K562 (cell line): ENCODE measurements around the gene ZNRF1. TPM values are rescaled to one million over a fixed set of nuclear protein-coding genes. Genes with fewer than 3 reads are reported as not detected.
A peak's percentile ranks its signal among the peaks of the same experiment; 100 is the strongest.

Experiments
- CCNT2 ChIP-seq: IDR thresholded peaks from 2 replicates; pipeline ENCODE4 v1.6.1; 2011; ENCODE audit warnings: borderline replicate concordance, low read depth, mild to moderate bottlenecking, moderate library complexity, mixed read lengths, low read length; ENCODE audit not compliant: insufficient read length; ENCODE audit errors: extremely low read depth
- FOXP1 ChIP-seq: sonication (generic); formaldehyde crosslinking; IDR thresholded peaks from 2 replicates; pipeline ENCODE4 v1.8.0; 2022; ENCODE audit warnings: mild to moderate bottlenecking, missing genetic modification reagents
- HDAC2 ChIP-seq: fragments of 450-650 bp; IDR thresholded peaks from 2 replicates; pipeline ENCODE4 v1.6.1; 2016; ENCODE audit warnings: mild to moderate bottlenecking
- HMGXB4 ChIP-seq: sonication (generic); formaldehyde crosslinking; IDR thresholded peaks from 2 replicates; pipeline ENCODE4 v1.8.1; 2023; ENCODE audit warnings: mild to moderate bottlenecking, missing genetic modification reagents
- KDM1A ChIP-seq, 2 experiments: fragments of 450-650 bp; IDR thresholded peaks; 2 replicates each; pipeline ENCODE4 v1.6.1; 2016; ENCODE audit warnings: mild to moderate bottlenecking in 2 of 2
- KLF1 ChIP-seq: fragments of 450-650 bp; IDR thresholded peaks from 2 replicates; pipeline ENCODE4 v1.6.1; 2016; ENCODE audit warnings: missing genetic modification characterization, missing compliant biosample characterization
- LEF1 ChIP-seq: fragments of 450-650 bp; IDR thresholded peaks from 2 replicates; pipeline ENCODE4 v1.6.1; 2016; ENCODE audit warnings: mild to moderate bottlenecking
- ZEB2 ChIP-seq: fragments of 450-650 bp; IDR thresholded peaks from 2 replicates; pipeline ENCODE4 v1.6.1; 2016
- ZNF239 ChIP-seq: fragments of 250-450 bp; sonication (Bioruptor Pico); IDR thresholded peaks from 2 replicates; pipeline ENCODE4 v1.4.0; 2020; ENCODE audit warnings: mild to moderate bottlenecking
- ZNF3 ChIP-seq: fragments of 250-450 bp; sonication (Bioruptor Pico); IDR thresholded peaks from 2 replicates; pipeline ENCODE4 v1.5.0; 2021; ENCODE audit warnings: mild to moderate bottlenecking, moderate library complexity
- ZNF583 ChIP-seq: fragments of 250-450 bp; sonication (Bioruptor Pico); IDR thresholded peaks from 2 replicates; pipeline ENCODE4 v1.4.0; 2020
- polyA plus RNA-seq, 8 experiments: library from polyadenylated mRNA; depleted of rRNA in 4 of 8; stranded (reverse) in 5 of 8; unstranded in 3 of 8; fragments of >200 nt; fragmentation: Nextera tagmentation in 2 of 8; fragmentation: Illumina TruSeq in 1 of 8; extraction: Ambion mirVana in 2 of 8; extraction: Trizol in 1 of 8; gene quantifications; 2 replicates each; pipeline versions ENCODE4 v1.2.1 to v1.2.3, GENCODE V29; 2011 to 2014; ENCODE audit warnings: inconsistent platforms in 1 of 8, missing spikeins in 1 of 8
- total RNA-seq, 7 experiments: library from RNA; depleted of rRNA in 6 of 7; stranded (reverse); fragments of >200 nt in 6 of 7; fragmentation: Illumina TruSeq in 2 of 7; extraction: Trizol in 2 of 7; gene quantifications; 2 replicates each; pipeline versions ENCODE4 v1.2.1 to v1.2.3, GENCODE V29; 2011 to 2021; ENCODE audit warnings: low replicate concordance in 1 of 7
- TF ChIP-seq, protein P1 (sequence below): IDR thresholded peaks from 2 replicates; pipeline ENCODE4 v1.6.1; 2011; ENCODE audit not compliant: insufficient read length; ENCODE audit errors: extremely low read depth
- TF ChIP-seq, protein P2 (sequence below), 2 experiments: fragments of 450-650 bp; IDR thresholded peaks; 2 replicates each; pipeline ENCODE4 v1.6.1; 2018; ENCODE audit warnings: mild to moderate bottlenecking in 2 of 2, low read depth in 1 of 2; ENCODE audit not compliant: partially characterized antibody in 2 of 2
- TF ChIP-seq, protein P3 (sequence below): IDR thresholded peaks from 2 replicates; pipeline ENCODE4 v1.6.1; 2012; ENCODE audit warnings: low read depth, low read length, improper control_type of control experiment, borderline replicate concordance
- TF ChIP-seq, protein P4 (sequence below), 2 experiments: IDR thresholded peaks in 1 of 2; conservative IDR thresholded peaks in 1 of 2; 2 replicates each; pipeline ENCODE4 v1.6.1; 2016; ENCODE audit warnings: low read depth in 2 of 2, mild to moderate bottlenecking in 1 of 2, missing compliant biosample characterization in 1 of 2, missing genetic modification characterization in 1 of 2, moderate library complexity in 1 of 2

ZNRF1 gene
- total and polyA plus RNA-seq, 9 of the 15 experiments (the other 6 are each of a cell fraction or from before 2014, with no cell fraction given): 9.5 to 37.7 (median 20.0) TPM

- peak; percentile 88 for TF ChIP-seq KLF1 (tag)
- no peak for TF ChIP-seq HMGXB4 (CRISPR knock-in tag)
- TF ChIP-seq, protein P1, sequence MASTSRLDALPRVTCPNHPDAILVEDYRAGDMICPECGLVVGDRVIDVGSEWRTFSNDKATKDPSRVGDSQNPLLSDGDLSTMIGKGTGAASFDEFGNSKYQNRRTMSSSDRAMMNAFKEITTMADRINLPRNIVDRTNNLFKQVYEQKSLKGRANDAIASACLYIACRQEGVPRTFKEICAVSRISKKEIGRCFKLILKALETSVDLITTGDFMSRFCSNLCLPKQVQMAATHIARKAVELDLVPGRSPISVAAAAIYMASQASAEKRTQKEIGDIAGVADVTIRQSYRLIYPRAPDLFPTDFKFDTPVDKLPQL: no peak
- TF ChIP-seq, protein P2, sequence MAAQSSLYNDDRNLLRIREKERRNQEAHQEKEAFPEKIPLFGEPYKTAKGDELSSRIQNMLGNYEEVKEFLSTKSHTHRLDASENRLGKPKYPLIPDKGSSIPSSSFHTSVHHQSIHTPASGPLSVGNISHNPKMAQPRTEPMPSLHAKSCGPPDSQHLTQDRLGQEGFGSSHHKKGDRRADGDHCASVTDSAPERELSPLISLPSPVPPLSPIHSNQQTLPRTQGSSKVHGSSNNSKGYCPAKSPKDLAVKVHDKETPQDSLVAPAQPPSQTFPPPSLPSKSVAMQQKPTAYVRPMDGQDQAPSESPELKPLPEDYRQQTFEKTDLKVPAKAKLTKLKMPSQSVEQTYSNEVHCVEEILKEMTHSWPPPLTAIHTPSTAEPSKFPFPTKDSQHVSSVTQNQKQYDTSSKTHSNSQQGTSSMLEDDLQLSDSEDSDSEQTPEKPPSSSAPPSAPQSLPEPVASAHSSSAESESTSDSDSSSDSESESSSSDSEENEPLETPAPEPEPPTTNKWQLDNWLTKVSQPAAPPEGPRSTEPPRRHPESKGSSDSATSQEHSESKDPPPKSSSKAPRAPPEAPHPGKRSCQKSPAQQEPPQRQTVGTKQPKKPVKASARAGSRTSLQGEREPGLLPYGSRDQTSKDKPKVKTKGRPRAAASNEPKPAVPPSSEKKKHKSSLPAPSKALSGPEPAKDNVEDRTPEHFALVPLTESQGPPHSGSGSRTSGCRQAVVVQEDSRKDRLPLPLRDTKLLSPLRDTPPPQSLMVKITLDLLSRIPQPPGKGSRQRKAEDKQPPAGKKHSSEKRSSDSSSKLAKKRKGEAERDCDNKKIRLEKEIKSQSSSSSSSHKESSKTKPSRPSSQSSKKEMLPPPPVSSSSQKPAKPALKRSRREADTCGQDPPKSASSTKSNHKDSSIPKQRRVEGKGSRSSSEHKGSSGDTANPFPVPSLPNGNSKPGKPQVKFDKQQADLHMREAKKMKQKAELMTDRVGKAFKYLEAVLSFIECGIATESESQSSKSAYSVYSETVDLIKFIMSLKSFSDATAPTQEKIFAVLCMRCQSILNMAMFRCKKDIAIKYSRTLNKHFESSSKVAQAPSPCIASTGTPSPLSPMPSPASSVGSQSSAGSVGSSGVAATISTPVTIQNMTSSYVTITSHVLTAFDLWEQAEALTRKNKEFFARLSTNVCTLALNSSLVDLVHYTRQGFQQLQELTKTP (IDR thresholded peaks at IDR 0.05; ENCODE audit: low read depth in 1 of 2, partially characterized antibody in 2 of 2): peak in 1 of 2 experiments; percentile 23
- TF ChIP-seq, protein P3, sequence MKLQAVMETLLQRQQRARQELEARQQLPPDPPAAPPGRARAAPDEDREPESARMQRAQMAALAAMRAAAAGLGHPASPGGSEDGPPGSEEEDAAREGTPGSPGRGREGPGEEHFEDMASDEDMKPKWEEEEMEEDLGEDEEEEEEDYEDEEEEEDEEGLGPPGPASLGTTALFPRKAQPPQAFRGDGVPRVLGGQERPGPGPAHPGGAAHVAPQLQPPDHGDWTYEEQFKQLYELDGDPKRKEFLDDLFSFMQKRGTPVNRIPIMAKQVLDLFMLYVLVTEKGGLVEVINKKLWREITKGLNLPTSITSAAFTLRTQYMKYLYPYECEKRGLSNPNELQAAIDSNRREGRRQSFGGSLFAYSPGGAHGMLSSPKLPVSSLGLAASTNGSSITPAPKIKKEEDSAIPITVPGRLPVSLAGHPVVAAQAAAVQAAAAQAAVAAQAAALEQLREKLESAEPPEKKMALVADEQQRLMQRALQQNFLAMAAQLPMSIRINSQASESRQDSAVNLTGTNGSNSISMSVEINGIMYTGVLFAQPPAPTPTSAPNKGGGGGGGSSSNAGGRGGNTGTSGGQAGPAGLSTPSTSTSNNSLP: 0 out of 2 replicates have a peak, but pooled peaks have one; percentile 27
- no peak for TF ChIP-seq ZNF583 (CRISPR knock-in tag)
- TF ChIP-seq HDAC2: peak; percentile 94
- TF ChIP-seq CCNT2: no peak
- TF ChIP-seq, protein P4, sequence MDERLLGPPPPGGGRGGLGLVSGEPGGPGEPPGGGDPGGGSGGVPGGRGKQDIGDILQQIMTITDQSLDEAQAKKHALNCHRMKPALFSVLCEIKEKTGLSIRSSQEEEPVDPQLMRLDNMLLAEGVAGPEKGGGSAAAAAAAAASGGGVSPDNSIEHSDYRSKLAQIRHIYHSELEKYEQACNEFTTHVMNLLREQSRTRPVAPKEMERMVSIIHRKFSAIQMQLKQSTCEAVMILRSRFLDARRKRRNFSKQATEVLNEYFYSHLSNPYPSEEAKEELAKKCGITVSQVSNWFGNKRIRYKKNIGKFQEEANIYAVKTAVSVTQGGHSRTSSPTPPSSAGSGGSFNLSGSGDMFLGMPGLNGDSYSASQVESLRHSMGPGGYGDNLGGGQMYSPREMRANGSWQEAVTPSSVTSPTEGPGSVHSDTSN (CRISPR knock-in tag; IDR thresholded peaks at IDR 0.05; ENCODE audit: low read depth): no peak
- TF ChIP-seq, protein P4 (tag; conservative IDR thresholded peaks at IDR 0.05; ENCODE audit: low read depth): peak; percentile 48
- TF ChIP-seq FOXP1: 0 out of 2 replicates have a peak, but pooled peaks have one; percentile 13
- peak; percentile 47; the same call in 1 of the 2 replicates for TF ChIP-seq ZEB2
- TF ChIP-seq LEF1: peak; percentile 35; the same call in 1 of the 2 replicates
- TF ChIP-seq KDM1A (IDR thresholded peaks at IDR 0.05): no peak; a peak in 1 of 4 replicates
- no peak for TF ChIP-seq ZNF239
- TF ChIP-seq ZNF3 (CRISPR knock-in tag): no peak
These were observed 112.1 kb downstream of the ZNRF1 start (continued) for GRCh38 chr16:75110637-75111513.
